H9 (cell line): ENCODE results near the gene NFE2L2. TPM values are rescaled to one million over a fixed set of nuclear protein-coding genes. Genes with fewer than 3 reads are reported as not detected.

Experiments
- DNase-seq: peaks from one replicate; pipeline ENCODE4 v3.0.0-alpha.2; 2017
- H2AFZ ChIP-seq: one replicate; pipeline ENCODE4 v1.6.1; 2013; ENCODE audit warnings: mild to moderate bottlenecking, low read length, control low read depth, moderate library complexity
- H2AK5ac ChIP-seq: 2 replicates; pipeline ENCODE4 v1.6.1; 2013; ENCODE audit warnings: low read length, control low read depth, mixed read lengths; ENCODE audit not compliant: insufficient read length
- H2BK120ac ChIP-seq: one replicate; pipeline ENCODE4 v1.6.1; 2013; ENCODE audit warnings: low read depth, mild to moderate bottlenecking, low read length, control low read depth, inconsistent platforms; ENCODE audit not compliant: poor library complexity, severe bottlenecking
- H2BK12ac ChIP-seq: 2 replicates; pipeline ENCODE4 v1.6.1; 2013; ENCODE audit warnings: low read length, control low read depth, mixed read lengths, low read depth; ENCODE audit not compliant: insufficient read length
- H2BK15ac ChIP-seq: 2 replicates; pipeline ENCODE4 v1.6.1; 2013; ENCODE audit warnings: low read depth, low read length, control low read depth
- H2BK20ac ChIP-seq: one replicate; pipeline ENCODE4 v1.6.1; 2013; ENCODE audit warnings: low read depth, mild to moderate bottlenecking, low read length, control low read depth, inconsistent platforms; ENCODE audit not compliant: poor library complexity, severe bottlenecking
- H2BK5ac ChIP-seq: 2 replicates; pipeline ENCODE4 v1.6.1; 2013; ENCODE audit warnings: low read length, control low read depth, mixed read lengths; ENCODE audit not compliant: insufficient read length
- H3K14ac ChIP-seq: 2 replicates; pipeline ENCODE4 v1.6.1; 2013; ENCODE audit warnings: low read length, control low read depth; ENCODE audit not compliant: insufficient read depth
- H3K18ac ChIP-seq: 2 replicates; pipeline ENCODE4 v1.6.1; 2013; ENCODE audit warnings: low read depth, mild to moderate bottlenecking, mixed read lengths, low read length, control low read depth; ENCODE audit not compliant: insufficient read length
- H3K23ac ChIP-seq: 2 replicates; pipeline ENCODE4 v1.6.1; 2013; ENCODE audit warnings: low read length, control low read depth, mixed read lengths, low read depth; ENCODE audit not compliant: insufficient read length
- H3K23me2 ChIP-seq: 2 replicates; pipeline ENCODE4 v1.6.1; 2013; ENCODE audit warnings: low read depth, mild to moderate bottlenecking, mixed read lengths, low read length, control low read depth; ENCODE audit not compliant: insufficient read length, poor library complexity, severe bottlenecking
- H3K27ac ChIP-seq: 2 replicates; pipeline ENCODE4 v1.5.1; 2013; ENCODE audit warnings: low read length, control low read depth, mixed read lengths, low read depth; ENCODE audit not compliant: insufficient read length
- H3K27me3 ChIP-seq: 2 replicates; pipeline ENCODE4 v1.6.1; 2013; ENCODE audit warnings: low read length, control low read depth, inconsistent platforms; ENCODE audit not compliant: insufficient read depth
- H3K4ac ChIP-seq: 2 replicates; pipeline ENCODE4 v1.6.1; 2013; ENCODE audit warnings: low read depth, mild to moderate bottlenecking, control low read depth, inconsistent platforms, low read length, moderate library complexity
- H3K4me1 ChIP-seq: 2 replicates; pipeline ENCODE4 v1.6.1; 2013; ENCODE audit warnings: low read length, control low read depth, inconsistent platforms; ENCODE audit not compliant: insufficient read depth
- H3K4me2 ChIP-seq: 2 replicates; pipeline ENCODE4 v1.6.1; 2013; ENCODE audit warnings: low read length, control low read depth, mixed read lengths; ENCODE audit not compliant: insufficient read length, insufficient read depth
- H3K56ac ChIP-seq: 2 replicates; pipeline ENCODE4 v1.6.1; 2013; ENCODE audit warnings: low read depth, mild to moderate bottlenecking, mixed read lengths, low read length, control low read depth; ENCODE audit not compliant: insufficient read length
- H3K79me1 ChIP-seq: 2 replicates; pipeline ENCODE4 v1.6.1; 2013; ENCODE audit warnings: low read depth, mild to moderate bottlenecking, moderate library complexity, low read length, control low read depth, inconsistent platforms; ENCODE audit not compliant: insufficient read depth, poor library complexity, severe bottlenecking
- H3K79me2 ChIP-seq: 2 replicates; pipeline ENCODE4 v1.6.1; 2013; ENCODE audit warnings: low read length, control low read depth, inconsistent platforms; ENCODE audit not compliant: insufficient read depth
- H3K9ac ChIP-seq: 2 replicates; pipeline ENCODE4 v1.6.1; 2013; ENCODE audit warnings: low read length, control low read depth, mixed read lengths; ENCODE audit not compliant: insufficient read length; ENCODE audit errors: extremely low read depth
- H3K9me3 ChIP-seq: one replicate; pipeline ENCODE4 v1.6.1; 2013; ENCODE audit warnings: low read depth, low read length, inconsistent platforms; ENCODE audit not compliant: control insufficient read depth
- H3T11ph ChIP-seq: one replicate; pipeline ENCODE4 v1.6.1; 2013; ENCODE audit warnings: mild to moderate bottlenecking, low read length, control low read depth, inconsistent platforms
- H4K20me1 ChIP-seq: one replicate; pipeline ENCODE4 v1.6.1; 2013; ENCODE audit not compliant: control insufficient read depth, insufficient read length, insufficient read depth
- H4K5ac ChIP-seq: 2 replicates; pipeline ENCODE4 v1.6.1; 2013; ENCODE audit warnings: low read depth, mild to moderate bottlenecking, mixed read lengths, low read length, control low read depth; ENCODE audit not compliant: insufficient read length
- H4K8ac ChIP-seq: replicated peaks from 2 replicates; pipeline ENCODE4 v1.6.1; 2013; ENCODE audit warnings: low read length, control low read depth, mixed read lengths, low read depth; ENCODE audit not compliant: insufficient read length
- H4K91ac ChIP-seq: 2 replicates; pipeline ENCODE4 v1.6.1; 2013; ENCODE audit warnings: low read depth, mild to moderate bottlenecking, moderate library complexity, mixed read lengths, low read length, control low read depth; ENCODE audit not compliant: insufficient read length
- H3K27ac Mint-ChIP-seq, 3 experiments: 2 replicates in 2 of 3; 3 replicates in 1 of 3; pipeline ENCODE4 v1.8.0; 2020 to 2021; ENCODE audit warnings: mixed read lengths in 3 of 3, mild to moderate bottlenecking in 1 of 3, moderate library complexity in 1 of 3
- H3K27me3 Mint-ChIP-seq: 2 replicates; pipeline ENCODE4 v1.8.0; 2021; ENCODE audit warnings: low read depth, mild to moderate bottlenecking, moderate library complexity, mixed read lengths
- H3K36me3 Mint-ChIP-seq, 3 experiments: 2 replicates in 2 of 3; 3 replicates in 1 of 3; pipeline ENCODE4 v1.8.0; 2020 to 2021; ENCODE audit warnings: low read depth in 3 of 3, mixed read lengths in 3 of 3; ENCODE audit not compliant: insufficient read depth in 1 of 3
- H3K4me1 Mint-ChIP-seq, 2 experiments: 2 replicates each; pipeline ENCODE4 v1.8.0; 2020; ENCODE audit warnings: mixed read lengths in 2 of 2
- H3K4me3 Mint-ChIP-seq, 2 experiments: 2 replicates in 1 of 2; 3 replicates in 1 of 2; pipeline ENCODE4 v1.8.0; 2020 to 2021; ENCODE audit warnings: mild to moderate bottlenecking in 2 of 2, mixed read lengths in 2 of 2, moderate library complexity in 1 of 2
- H3K9me3 Mint-ChIP-seq, 2 experiments: 2 replicates in 1 of 2; 3 replicates in 1 of 2; pipeline ENCODE4 v1.8.0; 2020; ENCODE audit warnings: mild to moderate bottlenecking in 2 of 2, mixed read lengths in 2 of 2, moderate library complexity in 1 of 2
- WGBS: extraction: QIAGEN DNeasy Blood & Tissue Kit; methylation state at CpG from one replicate; pipeline ENCODE4 v1.1.7; 2013; ENCODE audit warnings: missing lambda C conversion rate, low lambda C conversion rate, mixed read lengths; ENCODE audit not compliant: insufficient read length; ENCODE audit errors: extremely low coverage; 5-methylcytosine and 5-hydroxymethylcytosine counted together
- total RNA-seq: library from RNA; stranded (reverse); gene quantifications from 2 replicates; pipeline ENCODE4 v1.2.1, GENCODE V29; 2021
- TF ChIP-seq, protein P1 (sequence below): fragments of 200-600 bp; sonication (generic); conservative IDR thresholded peaks from 3 replicates; pipeline ENCODE4 v1.8.0; 2021; ENCODE audit warnings: antibody characterized with exemption, mild to moderate bottlenecking

NFE2L2 gene
- total RNA-seq, 1 experiment from 2014 or later, result 42.5 TPM

DNA sequence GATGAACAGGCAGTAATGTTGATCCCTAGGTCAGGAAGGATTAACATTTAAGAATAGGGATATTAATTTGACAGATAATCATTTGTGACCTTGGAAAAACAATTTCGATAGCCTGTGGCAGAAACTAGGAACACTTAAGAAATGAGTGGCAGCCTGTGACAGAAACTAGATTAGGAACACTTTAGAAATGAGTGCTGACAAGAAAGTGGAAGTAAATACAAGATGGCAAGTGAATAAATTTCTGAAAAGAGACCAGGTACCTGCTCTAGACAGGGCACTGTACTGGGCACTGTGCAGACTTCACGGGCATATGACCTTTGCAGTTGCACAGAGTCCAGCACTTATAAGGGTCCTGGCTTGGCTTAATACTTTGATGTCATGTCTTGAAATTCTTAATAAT lies 57.4 kb downstream of the NFE2L2 start:
- H4K5ac ChIP-seq, result no peak overlapping the region
- H3K56ac ChIP-seq, result no peak overlapping the region
- no peaks in the 10 kb centered on the region; the same call in 1 of the 2 replicates for H3K4me1 ChIP-seq
- no CpG with 5 or more reads among the region's 2 CpGs for WGBS
- no peak overlapping the region for H3K9ac ChIP-seq
- H3K4ac ChIP-seq, result no peak overlapping the region
- H3K14ac ChIP-seq, result no peak overlapping the region
- peaks cover 3% of the 10 kb centered on the region; the same call in 1 of the 2 replicates for H3K27me3 Mint-ChIP-seq
- H2BK120ac ChIP-seq, result no peak overlapping the region
- H2AFZ ChIP-seq, result no peak overlapping the region
- H2BK5ac ChIP-seq, result no peak overlapping the region
- H4K91ac ChIP-seq, result no peak overlapping the region
- no peaks in the 10 kb centered on the region; the same call in 1 of the 2 replicates for H3K27me3 ChIP-seq
- TF ChIP-seq, protein P1, sequence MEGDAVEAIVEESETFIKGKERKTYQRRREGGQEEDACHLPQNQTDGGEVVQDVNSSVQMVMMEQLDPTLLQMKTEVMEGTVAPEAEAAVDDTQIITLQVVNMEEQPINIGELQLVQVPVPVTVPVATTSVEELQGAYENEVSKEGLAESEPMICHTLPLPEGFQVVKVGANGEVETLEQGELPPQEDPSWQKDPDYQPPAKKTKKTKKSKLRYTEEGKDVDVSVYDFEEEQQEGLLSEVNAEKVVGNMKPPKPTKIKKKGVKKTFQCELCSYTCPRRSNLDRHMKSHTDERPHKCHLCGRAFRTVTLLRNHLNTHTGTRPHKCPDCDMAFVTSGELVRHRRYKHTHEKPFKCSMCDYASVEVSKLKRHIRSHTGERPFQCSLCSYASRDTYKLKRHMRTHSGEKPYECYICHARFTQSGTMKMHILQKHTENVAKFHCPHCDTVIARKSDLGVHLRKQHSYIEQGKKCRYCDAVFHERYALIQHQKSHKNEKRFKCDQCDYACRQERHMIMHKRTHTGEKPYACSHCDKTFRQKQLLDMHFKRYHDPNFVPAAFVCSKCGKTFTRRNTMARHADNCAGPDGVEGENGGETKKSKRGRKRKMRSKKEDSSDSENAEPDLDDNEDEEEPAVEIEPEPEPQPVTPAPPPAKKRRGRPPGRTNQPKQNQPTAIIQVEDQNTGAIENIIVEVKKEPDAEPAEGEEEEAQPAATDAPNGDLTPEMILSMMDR, result no peak
- H2AK5ac ChIP-seq, result no peak overlapping the region
- no peak overlapping the region for H4K8ac ChIP-seq
- H3K9me3 Mint-ChIP-seq, result no peaks in the 10 kb centered on the region
- DNase-seq, result no peak
- no peak overlapping the region for H3K18ac ChIP-seq
- no peaks in the 10 kb centered on the region for H4K20me1 ChIP-seq
- H3K27ac Mint-ChIP-seq, result no peak overlapping the region
- no peak overlapping the region for H3T11ph ChIP-seq
- H2BK15ac ChIP-seq, result no peak overlapping the region
- H3K23me2 ChIP-seq, result peaks cover 5% of the 10 kb centered on the region
- no peak overlapping the region for H3K23ac ChIP-seq
- H3K4me2 ChIP-seq, result no peak overlapping the region
- H3K4me1 Mint-ChIP-seq, result peaks cover 42 to 52% of the 10 kb centered on the region in 2 experiments
- H3K36me3 Mint-ChIP-seq, result no peaks in the 10 kb centered on the region; a peak in 2 of 7 replicates
- no peak overlapping the region for H3K4me3 Mint-ChIP-seq
- H3K79me1 ChIP-seq, result no peaks in the 10 kb centered on the region
- H3K79me2 ChIP-seq, result peaks cover 3% of the 10 kb centered on the region; the same call in 1 of the 2 replicates
- H3K9me3 ChIP-seq, result no peaks in the 10 kb centered on the region
- H3K27ac ChIP-seq, result no peak overlapping the region
- no peak overlapping the region for H2BK20ac ChIP-seq
- H2BK12ac ChIP-seq, result no peak overlapping the region
